HG02610 (cell line): ENCODE measurements around the gene DNM3.

Experiments
- ATAC-seq: cut with Tn5 transposase; IDR thresholded peaks from one replicate; pipeline ENCODE4 v1.9.1; 2021; ENCODE audit warnings: mild to moderate bottlenecking, moderate library complexity; ENCODE audit not compliant: unreplicated experiment

The DNM3 gene

DNA sequence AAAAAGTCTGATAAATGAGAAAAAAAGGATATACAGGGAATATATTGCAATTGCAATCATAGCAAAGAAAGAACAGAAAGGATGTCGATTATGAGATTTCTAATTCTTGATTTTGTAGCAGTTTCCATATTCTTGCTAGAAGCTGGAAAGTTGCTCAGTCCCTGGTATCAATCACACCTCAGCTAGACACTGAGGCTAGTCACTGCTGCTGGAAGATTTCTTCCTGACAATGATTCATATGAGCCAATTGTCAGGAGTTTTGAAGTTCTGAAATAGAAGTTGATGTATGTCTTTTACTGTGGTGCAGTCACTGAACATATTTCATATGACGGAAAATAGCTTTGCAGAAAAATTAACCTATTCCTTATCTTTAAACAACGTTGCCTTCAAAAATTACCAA is 370.8 kb downstream of the DNM3 start:
- ATAC-seq: no peak

DNA sequence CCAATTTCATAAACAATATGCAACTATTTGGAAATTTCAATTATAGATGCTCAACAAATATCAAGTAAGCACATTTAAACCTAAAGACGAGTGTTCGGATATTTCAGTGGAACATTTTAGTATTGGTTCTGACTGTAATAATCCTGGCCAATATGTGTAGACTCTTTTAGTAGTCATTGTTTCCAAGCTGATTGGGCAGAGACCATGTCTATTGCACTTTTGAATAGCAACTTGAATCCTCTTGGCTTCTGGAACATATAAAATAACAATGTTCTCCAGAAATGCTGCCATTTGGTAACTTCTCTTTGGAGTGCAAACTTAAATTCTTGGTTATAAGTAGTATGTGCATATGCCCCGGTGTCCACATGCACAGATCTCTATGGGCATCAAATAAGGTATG is 373.7 kb downstream of the DNM3 start:
- ATAC-seq: no peak

DNA sequence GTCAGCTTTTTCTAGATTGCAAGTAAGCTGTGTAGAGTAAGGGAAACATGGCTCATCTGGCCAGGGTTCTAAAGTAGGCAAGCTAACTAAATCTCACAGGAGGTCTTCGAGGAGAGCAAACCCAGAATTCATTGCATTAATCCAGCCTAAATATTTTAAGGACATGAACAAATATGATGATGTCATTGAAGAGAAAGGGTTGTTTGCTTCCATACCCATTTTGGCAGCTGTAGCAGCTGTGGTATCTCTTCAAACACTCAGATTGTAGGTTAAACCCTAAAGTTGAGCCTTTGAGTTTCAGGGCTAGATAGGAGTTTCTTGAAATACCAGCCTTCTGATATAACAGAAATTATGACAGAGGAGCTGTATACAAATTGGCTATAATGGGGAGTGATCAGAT is 378.7 kb downstream of the DNM3 start:
- ATAC-seq: no peak

DNA sequence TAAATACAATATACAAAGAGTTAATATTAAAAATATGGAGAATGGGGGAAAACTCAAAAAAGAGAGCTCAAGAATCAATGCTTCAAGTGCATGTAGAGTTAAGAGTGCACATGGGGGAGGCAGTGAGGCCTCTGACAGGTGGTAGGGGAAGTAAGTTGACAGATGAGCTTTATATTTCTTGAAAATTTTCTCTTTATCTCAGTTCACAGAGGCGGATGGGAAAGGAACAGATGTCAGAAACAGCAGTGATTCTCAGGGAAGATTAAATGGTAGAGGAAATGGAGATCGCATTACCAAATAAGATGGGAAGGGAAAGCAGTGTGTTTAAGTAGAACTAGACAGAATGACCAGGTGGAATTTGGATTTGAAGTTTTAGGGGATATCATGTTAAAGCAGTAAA is 379.1 kb downstream of the DNM3 start:
- no peak for ATAC-seq

DNA sequence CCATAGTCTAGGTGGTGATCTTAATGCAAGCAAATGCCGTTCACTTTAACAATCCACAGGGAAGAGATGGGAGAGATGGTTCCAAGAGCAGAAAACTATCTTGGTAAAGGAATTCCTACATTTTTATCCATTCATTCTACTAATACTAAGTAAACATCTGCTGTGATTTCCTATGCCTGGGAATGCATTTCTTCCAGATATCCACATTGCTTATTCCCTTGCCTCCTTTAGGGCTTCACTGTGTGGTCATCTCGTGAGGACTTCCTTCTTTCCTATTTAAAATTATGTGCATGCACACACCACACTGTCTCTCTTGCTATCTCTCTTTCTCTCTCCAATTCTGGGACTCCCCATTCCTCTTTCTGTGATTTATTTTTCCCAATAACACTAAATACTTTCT is 380.1 kb downstream of the DNM3 start:
- no peak for ATAC-seq

DNA sequence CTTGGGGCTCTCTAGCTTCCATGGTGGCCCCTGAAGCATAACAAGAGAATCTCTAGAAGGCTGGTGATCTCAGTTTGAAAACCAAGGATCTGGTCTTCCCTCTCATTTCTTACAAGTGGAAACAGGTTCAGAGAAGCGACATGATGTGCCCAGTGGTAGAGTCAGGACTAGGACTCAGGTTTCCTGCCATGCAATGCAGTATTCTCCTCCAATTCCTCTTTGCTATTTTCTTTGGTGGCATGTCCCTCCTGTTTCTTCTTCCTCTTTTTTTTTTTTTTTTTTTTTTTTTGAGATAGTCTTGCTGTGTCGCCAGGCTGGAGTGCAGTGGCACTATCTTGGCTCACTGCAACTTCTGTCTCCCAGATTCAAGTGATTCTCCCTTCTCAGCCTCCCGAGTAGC is 383.6 kb downstream of the DNM3 start:
- no peak for ATAC-seq

DNA sequence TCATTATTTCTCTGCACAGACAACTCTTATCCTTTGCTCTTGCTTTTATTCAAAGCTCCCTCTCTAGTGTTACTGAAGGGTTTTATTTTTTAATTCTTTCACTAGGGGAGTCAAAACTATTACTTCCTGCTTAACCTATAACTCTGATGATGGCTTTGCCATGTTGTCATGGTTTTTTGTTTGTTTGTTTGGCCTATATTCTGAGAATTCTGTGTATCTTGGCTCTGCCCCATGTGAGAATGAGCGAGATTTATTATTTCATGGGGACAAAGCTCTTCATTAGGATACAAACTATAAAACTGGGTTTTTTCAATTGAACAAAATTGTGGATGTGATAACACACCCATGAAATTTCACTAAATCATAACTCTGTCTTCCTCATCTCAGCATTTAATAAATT is 388.6 kb downstream of the DNM3 start:
- ATAC-seq: no peak

DNA sequence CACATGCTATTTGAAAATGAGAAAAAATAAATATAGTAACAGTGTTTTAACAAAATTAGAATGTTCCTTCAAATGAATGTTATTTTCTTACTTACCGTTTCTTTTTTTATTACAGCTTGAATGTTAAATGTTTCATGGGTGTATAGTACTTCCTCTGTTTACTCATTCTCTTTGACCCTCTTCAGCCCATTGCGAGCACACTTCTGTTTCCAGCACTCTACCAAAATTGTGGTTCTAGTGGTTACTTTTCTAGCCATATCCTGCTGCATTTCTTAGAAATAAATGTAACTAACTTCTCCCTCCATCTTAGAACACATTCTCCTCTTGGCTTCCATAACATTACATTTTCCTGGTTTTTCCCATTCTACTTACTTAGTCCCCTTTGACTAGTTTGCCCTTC is 389.2 kb downstream of the DNM3 start:
- ATAC-seq: no peak

DNA sequence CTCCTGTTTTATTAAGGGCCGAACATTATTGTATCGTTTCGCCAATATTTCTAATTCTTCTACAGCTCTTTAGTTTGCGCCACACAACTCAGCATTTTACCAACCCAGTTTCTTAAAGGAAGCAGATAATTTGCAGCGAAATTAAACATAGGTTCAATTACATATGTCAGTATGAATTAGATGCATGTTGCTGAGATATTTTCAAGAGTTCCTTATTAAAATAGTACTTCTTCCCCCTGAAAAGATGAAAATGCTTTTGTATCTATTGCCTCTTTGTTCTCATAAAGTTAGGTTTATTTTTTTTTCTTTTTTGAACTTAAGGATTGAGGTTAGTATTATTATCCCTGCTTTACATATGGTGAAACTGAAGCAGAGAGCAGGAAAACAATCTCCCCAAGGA is 395.7 kb downstream of the DNM3 start:
- ATAC-seq: no peak

DNA sequence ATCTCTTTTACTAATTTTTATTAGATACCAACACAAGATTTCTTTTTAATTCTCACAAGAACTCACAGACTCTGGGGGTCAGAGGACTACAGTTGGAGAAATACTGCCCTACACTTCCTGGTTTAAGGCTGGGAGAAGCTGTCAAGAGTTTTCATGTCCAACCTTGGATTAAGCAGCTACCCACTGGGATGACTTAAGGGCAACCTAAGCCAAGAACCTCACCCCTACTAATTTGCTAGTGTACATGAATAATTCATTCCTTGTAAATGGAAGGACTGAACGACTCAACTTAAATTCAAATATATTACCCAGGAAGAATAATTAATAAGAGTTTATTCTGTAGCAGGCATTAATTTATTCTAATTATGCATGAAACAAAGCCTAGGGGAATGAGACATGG is 396.9 kb downstream of the DNM3 start:
- no peak for ATAC-seq

DNA sequence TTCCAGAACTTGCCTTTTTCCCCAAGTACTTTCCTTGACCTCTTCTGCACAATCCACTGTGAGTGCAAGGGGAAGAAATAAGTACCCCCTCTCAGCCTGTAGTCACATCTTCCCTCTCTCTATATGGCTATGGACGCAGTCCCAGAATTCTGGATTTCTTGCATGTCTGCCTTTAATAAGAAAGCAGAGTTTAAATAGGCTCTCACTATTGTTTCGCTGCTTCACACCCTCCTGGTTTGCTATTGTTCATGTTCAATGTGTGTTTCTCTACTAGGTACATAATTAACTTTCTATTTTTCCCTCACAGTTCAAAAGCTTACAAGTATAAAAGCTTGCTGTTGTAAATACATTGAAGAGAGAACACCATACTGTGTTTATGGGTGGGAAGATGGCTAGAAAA is 397.7 kb downstream of the DNM3 start:
- ATAC-seq: no peak

DNA sequence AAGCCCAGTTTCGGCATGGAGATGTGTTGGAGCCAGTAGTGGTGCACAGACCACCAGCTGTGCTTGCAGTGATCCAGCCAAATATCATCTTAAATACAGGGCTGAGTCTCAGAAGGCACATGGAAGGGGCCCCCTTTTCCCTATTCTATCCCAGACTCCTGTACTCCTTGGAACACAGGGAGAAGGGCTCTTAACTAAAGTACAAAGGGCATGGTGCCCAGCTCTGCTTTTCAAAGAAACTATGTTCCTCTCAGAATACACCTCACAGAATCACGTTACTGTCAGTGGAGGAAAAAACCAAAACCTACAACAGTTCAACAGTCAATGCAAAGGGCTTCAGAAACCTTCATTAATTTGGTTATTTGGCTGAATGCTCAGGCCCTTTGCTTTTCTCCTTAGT is 398.6 kb downstream of the DNM3 start:
- ATAC-seq: no peak

DNA sequence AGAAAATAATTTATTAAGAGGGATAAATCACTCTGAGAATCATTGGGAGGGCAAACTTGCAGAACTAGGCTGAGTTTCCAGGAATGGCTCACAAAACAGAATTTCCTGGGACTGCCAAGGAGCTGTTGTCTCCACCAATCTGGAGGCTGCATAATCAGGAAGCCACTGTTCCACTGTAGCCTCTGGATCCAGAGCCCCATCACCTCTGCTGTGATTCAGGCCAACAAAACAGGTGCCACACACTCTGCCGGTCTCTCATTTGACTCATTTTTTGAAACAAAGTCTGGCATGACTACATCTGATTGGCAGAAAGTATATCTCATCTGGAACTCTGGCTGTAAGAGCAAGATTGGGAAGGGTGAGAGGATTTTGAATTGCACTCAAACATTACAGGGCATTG is 400.2 kb downstream of the DNM3 start:
- no peak for ATAC-seq

DNA sequence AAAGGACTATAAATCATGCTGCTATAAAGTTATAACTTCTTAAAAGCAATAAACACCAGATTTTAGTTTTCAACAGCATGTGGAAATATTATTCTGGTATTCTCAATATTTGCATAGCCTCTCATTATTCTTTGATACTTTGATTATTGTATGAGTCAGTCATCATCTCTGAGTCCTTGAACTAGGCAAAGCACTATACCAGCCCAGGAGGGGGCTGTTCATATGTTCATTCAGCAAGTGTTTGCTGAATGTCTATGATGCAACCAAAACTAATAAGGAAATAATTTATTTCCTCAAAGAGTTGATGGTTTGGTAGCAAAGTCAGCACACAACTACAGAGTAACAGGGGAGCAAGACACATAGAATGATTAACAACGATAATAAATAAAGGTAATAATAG is 403.6 kb downstream of the DNM3 start:
- no peak for ATAC-seq

DNA sequence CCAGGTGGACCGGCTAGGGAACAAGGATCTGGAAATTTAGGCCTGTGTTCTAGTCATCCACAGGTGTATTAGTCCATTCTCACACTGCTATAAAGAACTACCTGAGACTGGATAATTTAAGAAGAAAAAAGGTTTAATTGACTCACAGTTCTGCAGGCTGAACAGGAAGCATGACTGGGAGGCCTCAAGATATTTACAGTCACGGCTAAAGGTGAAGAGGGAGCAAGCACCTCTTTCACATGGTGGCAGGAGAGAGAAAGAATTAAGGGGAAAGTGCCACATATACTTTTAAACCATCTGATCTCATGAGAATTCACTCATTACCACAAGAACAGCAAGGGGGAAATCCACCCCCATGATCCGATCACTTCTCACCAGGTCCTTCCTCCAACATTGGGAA is 404.5 kb downstream of the DNM3 start:
- ATAC-seq: no peak

DNA sequence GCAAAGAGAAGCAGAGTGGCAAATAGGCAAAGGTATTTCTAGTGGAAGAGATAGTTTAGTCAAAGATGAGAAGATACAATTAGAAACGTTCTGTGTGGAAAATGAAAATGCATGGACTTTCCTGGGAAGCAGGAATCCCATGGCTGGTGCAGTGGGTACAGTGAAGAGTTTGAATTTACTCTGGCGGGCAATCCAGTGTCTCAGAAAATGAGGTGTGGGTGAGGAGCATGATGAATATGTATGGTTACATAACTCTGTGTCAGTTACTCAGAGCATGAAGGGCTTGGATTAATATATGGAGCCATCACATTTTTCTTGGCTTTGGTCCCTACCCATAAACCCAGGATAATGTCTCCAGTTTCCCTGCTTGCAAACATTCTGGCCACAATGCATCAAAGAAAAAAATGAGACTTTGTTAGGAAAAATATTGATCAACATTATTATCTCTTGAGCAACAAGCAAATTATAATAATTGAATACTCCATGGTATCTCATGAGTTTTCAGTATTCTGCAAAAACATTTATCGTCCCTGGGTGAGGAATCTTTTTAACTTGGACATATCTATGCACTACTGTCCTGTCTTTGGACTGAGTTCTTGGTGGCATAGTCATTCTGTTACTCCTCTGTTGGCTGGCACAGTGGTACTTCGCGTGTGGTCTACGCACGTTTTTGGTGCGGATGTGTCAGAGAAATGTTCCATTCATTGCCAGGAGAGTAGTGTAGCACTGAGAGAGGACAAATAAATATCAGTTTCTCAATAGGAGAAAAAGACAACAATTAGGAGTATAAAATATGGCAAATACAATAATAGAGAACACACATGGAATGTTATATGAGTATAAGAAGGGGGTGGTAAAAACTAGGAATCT is 405.5 kb downstream of the DNM3 start:
- no peak for ATAC-seq

DNA sequence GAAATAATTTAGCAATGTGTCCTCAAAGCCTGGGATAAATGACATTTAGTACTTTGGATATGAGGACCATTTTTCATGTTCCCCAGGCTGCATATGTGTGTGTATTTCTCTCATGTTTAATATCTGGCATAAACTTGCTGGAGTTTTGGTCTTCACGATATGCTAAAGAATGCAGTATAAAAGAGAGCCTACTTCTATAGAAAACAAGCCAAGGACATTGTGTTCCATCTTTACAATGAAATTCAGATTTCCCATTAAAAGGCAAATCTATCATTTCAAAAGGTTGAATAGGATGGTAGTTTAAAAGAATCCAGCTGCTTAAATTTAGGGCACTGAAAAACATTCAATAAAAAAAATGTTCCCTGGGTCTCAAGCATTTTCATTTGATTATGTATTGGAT is 410.2 kb downstream of the DNM3 start:
- no peak for ATAC-seq

DNA sequence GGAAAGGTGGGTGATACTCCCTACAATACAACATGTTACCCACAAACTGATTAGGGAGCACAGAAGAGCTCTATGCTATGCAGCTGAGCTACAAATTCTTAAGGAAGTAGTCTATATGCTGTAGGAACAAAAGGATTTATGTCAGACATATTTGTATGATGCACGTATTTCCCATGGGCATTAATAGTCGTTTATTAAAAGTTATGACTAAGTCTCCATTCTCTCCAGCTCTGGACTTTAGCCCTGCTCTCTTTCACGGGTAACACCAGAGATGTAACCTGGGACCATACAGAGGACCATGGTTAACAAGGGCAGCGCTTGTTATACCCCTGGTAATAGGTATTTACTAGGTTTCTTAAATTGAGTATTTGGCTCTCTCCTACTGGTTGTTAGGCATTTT is 411.0 kb downstream of the DNM3 start:
- no peak for ATAC-seq

DNA sequence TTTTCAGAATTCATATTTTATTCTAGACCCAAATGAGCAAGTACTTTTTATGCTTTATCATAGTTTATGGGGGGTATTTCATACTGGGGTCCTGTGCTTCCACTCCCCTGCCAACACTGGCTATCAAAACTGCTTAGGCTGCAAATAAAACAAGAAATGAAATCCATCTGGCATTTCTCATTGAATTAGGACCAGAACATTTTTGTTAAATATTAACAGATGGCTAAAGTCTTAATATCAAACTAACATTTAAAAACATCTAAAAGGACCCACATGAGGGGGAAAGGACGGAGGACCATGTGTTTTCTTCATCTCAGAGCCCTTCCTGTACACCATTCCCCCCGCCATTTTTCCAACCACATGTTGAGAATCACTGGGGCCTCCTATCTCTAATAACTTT is 411.7 kb downstream of the DNM3 start:
- ATAC-seq: no peak

DNA sequence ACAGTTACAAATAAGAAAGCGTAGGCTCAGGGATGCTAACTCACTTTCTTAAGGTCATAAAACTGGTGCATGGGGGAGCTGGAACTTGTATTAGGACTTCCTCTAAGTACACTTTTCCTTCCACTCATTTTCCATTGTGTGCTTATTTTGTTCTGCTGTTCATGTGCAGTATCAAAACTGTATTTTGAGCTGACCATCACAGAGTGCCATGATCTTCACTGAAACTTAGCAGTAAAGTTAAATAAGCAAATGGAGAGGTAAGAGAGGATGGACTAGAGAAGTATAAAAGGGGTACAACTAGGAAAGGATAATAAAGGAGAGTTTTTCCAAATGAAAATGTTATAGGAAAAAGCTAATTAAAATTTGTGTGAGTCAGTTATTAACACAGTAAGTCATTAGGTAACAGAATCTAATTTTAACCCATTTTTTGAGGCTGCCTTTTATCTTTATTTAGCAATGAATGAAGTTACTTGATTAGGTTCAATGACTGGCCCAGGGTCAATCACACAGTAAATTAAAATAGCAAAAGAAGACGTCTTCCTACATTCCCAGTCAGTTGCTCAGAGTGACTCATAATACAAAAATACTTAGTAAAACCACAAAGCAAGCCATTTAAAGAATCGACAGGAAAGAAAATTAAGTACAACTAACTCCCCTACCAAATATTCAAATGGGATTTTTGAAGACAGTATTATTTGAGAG is 413.4 kb downstream of the DNM3 start:
- no peak for ATAC-seq

DNA sequence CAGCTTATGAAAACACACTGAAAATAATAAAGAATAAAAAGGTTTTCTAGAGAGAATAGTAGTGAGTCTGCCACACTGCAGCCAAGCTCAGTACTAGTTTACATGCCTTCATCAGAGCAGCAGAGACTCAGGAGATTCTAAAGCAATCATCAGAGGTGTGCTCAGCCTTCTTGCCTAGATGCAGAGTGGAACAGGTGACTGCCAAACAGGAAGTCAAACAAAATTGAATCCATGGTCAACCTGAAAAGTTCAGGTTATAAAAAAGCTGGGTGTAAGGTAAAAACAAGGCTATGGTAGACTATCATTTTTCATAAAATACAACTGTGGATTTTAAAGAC is 413.9 kb downstream of the DNM3 start:
- ATAC-seq: no peak

DNA sequence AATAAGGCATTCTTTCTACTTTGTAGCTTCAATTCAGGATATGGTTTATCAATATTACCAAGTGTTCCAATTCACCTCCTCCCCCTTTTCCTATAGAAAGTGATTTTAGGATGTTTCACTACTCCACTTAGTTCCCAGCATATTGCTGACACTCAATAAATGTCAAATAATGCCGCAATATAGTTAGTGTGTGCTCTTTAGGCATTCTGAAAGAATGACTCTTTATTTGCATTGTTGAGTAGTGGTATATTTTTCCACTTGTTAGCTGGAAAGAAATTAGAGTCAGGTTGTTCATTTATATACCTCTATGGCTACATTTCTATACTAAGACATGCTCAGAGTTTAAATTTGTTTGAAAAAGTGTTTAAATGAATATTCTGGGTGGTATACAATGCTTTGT is 424.6 kb downstream of the DNM3 start:
- no peak for ATAC-seq
